ENCODE data around the gene RBFOX1.

Gene RBFOX1

GRCh38 chr16:7689234-7689633 is 356.6 kb downstream of the RBFOX1 start:
- DNase-seq (ENCODE audit: low spot score), result no peak

- DNase-seq (ENCODE audit: low spot score), result no peak
These were observed 358.9 kb downstream of the RBFOX1 start for GRCh38 chr16:7691533-7691932.

- DNase-seq (ENCODE audit: low spot score), result no peak
These were observed 371.0 kb downstream of the RBFOX1 start for GRCh38 chr16:7703672-7704071.

GRCh38 chr16:7705885-7706284 is 373.2 kb downstream of the RBFOX1 start:
- DNase-seq (ENCODE audit: low spot score), result no peak

GRCh38 chr16:7709186-7709585 is 376.5 kb downstream of the RBFOX1 start:
- DNase-seq (ENCODE audit: low spot score), result no peak

GRCh38 chr16:7713244-7713643 is 380.6 kb downstream of the RBFOX1 start:
- no peak for DNase-seq (ENCODE audit: low spot score)

- DNase-seq (ENCODE audit: low spot score), result no peak
These were observed 382.1 kb downstream of the RBFOX1 start for GRCh38 chr16:7714775-7715174.

- no peak for DNase-seq (ENCODE audit: low spot score)
These were observed 384.3 kb downstream of the RBFOX1 start for GRCh38 chr16:7716660-7717550.

GRCh38 chr16:7722761-7723160 is 390.1 kb downstream of the RBFOX1 start:
- DNase-seq (ENCODE audit: low spot score), result no peak

GRCh38 chr16:7731141-7731540 is 398.5 kb downstream of the RBFOX1 start:
- no peak for DNase-seq (ENCODE audit: low spot score)

- DNase-seq (ENCODE audit: low spot score), result no peak
These were observed 403.6 kb downstream of the RBFOX1 start for GRCh38 chr16:7736138-7736665.

- no peak for DNase-seq (ENCODE audit: low spot score)
These were observed 410.0 kb downstream of the RBFOX1 start for GRCh38 chr16:7742626-7743025.

- DNase-seq (ENCODE audit: low spot score), result no peak
These were observed 412.1 kb downstream of the RBFOX1 start for GRCh38 chr16:7744546-7745264.

GRCh38 chr16:7745276-7745675 is 412.6 kb downstream of the RBFOX1 start:
- no peak for DNase-seq (ENCODE audit: low spot score)

- DNase-seq (ENCODE audit: low spot score), result no peak
These were observed 414.3 kb downstream of the RBFOX1 start for GRCh38 chr16:7746941-7747340.

- no peak for DNase-seq (ENCODE audit: low spot score)
These were observed 415.9 kb downstream of the RBFOX1 start for GRCh38 chr16:7748522-7748921.

GRCh38 chr16:7755347-7755882 is 422.8 kb downstream of the RBFOX1 start:
- no peak for DNase-seq (ENCODE audit: low spot score)

Data from NAMALWA (cell line).